GM12872 (cell line): ENCODE measurements around the gene NUFIP1.

Source experiments
- TF ChIP-seq, protein P1 (sequence below): IDR thresholded peaks from 3 replicates; pipeline ENCODE4 v1.5.1; 2011; ENCODE audit warnings: low read depth, mild to moderate bottlenecking, low read length, moderate library complexity; ENCODE audit not compliant: insufficient read depth

NUFIP1 gene

GRCh38 chr13:44894001-44894770 is 95.1 kb downstream of the NUFIP1 start:
- TF ChIP-seq, protein P1, sequence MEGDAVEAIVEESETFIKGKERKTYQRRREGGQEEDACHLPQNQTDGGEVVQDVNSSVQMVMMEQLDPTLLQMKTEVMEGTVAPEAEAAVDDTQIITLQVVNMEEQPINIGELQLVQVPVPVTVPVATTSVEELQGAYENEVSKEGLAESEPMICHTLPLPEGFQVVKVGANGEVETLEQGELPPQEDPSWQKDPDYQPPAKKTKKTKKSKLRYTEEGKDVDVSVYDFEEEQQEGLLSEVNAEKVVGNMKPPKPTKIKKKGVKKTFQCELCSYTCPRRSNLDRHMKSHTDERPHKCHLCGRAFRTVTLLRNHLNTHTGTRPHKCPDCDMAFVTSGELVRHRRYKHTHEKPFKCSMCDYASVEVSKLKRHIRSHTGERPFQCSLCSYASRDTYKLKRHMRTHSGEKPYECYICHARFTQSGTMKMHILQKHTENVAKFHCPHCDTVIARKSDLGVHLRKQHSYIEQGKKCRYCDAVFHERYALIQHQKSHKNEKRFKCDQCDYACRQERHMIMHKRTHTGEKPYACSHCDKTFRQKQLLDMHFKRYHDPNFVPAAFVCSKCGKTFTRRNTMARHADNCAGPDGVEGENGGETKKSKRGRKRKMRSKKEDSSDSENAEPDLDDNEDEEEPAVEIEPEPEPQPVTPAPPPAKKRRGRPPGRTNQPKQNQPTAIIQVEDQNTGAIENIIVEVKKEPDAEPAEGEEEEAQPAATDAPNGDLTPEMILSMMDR = no peak
